ENCODE data around the gene GJE1. TPM values are rescaled to one million over a fixed set of nuclear protein-coding genes. Genes with fewer than 3 reads are reported as not detected.
"Not testable (repeated sequence)": the region's sequence is repeated elsewhere in the genome, so short reads cannot be mapped to it uniquely, and the experiment has no call there.

Gene GJE1
- total RNA-seq, 5 donors from 2014 or later (not counting 1 experiment from before 2014, with no cell fraction given) = not detected

- peak in 3 of 4 experiments; percentile 23 to 71 (median 50) for ATAC-seq (replicated peaks in 1 of 4)
- Histone ChIP-seq H3K36me3 (ENCODE audit: control insufficient read depth in 2 of 2, extremely low read depth in 1 of 2, insufficient read depth in 1 of 2, low read length in 1 of 2) (peaks cover 0 to 3% of the 10 kb centered on the region in 2 donors), H3K4me3 (ENCODE audit: control insufficient read depth in 1 of 2, extremely low read depth in 1 of 2, low read length in 1 of 2) (no peak overlapping the region), H3K9me3 (no peaks in the 10 kb centered on the region), H3K27me3 (replicated peaks in 1 of 2; ENCODE audit: control insufficient read depth in 2 of 2, extremely low read depth in 1 of 2, insufficient read depth in 2 of 2, low read length in 1 of 2) (no peaks in the 10 kb centered on the region), H3K4me1 (ENCODE audit: control insufficient read depth in 1 of 2, extremely low read depth in 1 of 2, insufficient read depth in 2 of 2, low read length in 2 of 2) (peaks cover 4 to 11% of the 10 kb centered on the region in 2 experiments), H3K27ac (ENCODE audit: low read length) (no peak overlapping the region)
- Mint-ChIP-seq H3K4me3 (peak overlapping the region in 2 of 3 donors; percentile 8 to 11), H3K4me1 (peaks cover 67 to 76% (median 69%) of the 10 kb centered on the region in 3 donors), H3K9me3 (no peaks in the 10 kb centered on the region), H3K27me3 (no peaks in the 10 kb centered on the region), H3K36me3 (peaks cover 3% of the 10 kb centered on the region), H3K27ac (peak overlapping the region in 1 of 2 donors; percentile 62)
- CTCF ChIA-PET = interaction anchor here (0.6 to 2.9 kb wide), 23 partner anchors 8 to 619 kb away, joined by 3 to 41 read pairs (median 5); partner anchors contain the start of genes NMBR (in 1 of the 2) and VTA1 (in 1 of the 2)
- peak in 1 of 35 experiments; percentile 44 for DNase-seq
- POLR2A ChIA-PET = no interaction called here
- WGBS (ENCODE audit: insufficient coverage) = no CpG with 5 or more reads among the region's 5 CpGs
Measured at GRCh38 chr6:142155895-142156757, 23.4 kb downstream of the GJE1 start.

DNA sequence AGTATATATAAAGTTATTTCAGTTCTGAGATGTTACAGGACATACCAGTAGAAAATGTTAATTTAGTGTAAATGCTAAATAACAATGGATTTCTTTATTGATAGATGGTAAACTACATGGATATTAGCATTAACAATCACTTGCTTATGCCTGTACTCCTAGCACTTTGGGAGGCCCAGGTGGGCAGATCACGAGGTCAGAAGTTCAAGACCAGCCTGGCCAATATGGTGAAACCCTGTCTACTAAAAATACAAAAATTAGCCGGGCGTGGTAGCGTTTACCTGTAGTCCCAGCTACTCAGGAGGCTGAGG, 24.0 kb downstream of the GJE1 start:
- CTCF ChIA-PET = interaction anchor here (0.6 to 2.9 kb wide), 19 partner anchors 8 to 1271 kb away, joined by 3 to 41 read pairs (median 6); partner anchors contain the start of genes NMBR (in 1 of the 2) and VTA1 (in 1 of the 2)
- DNase-seq; H3K27ac ChIP-seq (ENCODE audit: low read length); H3K9me3 ChIP-seq; H3K36me3 ChIP-seq (ENCODE audit: control insufficient read depth in 2 of 2, extremely low read depth in 1 of 2, insufficient read depth in 1 of 2, low read length in 1 of 2); H3K4me3 ChIP-seq (ENCODE audit: control insufficient read depth in 1 of 2, extremely low read depth in 1 of 2, low read length in 1 of 2); H3K27me3 Mint-ChIP-seq; H3K9me3 Mint-ChIP-seq; POLR2A ChIA-PET; H3K27me3 ChIP-seq (replicated peaks in 1 of 2; ENCODE audit: control insufficient read depth in 2 of 2, extremely low read depth in 1 of 2, insufficient read depth in 2 of 2, low read length in 1 of 2); H3K36me3 Mint-ChIP-seq: not testable (repeated sequence)
- peak in 1 of 4 experiments; percentile 14 for ATAC-seq (replicated peaks in 1 of 4)
- Mint-ChIP-seq H3K4me1 (peaks cover 64 to 74% (median 65%) of the 10 kb centered on the region in 3 donors), H3K4me3 (peak overlapping the region in 1 of 3 donors; percentile 8), H3K27ac (peak overlapping the region in 1 of 2 donors; percentile 62)
- WGBS (ENCODE audit: insufficient coverage) = no CpG with 5 or more reads among the region's 4 CpGs
- peaks cover 4 to 11% of the 10 kb centered on the region in 2 experiments for H3K4me1 ChIP-seq (ENCODE audit: control insufficient read depth in 1 of 2, extremely low read depth in 1 of 2, insufficient read depth in 2 of 2, low read length in 2 of 2)

- Mint-ChIP-seq H3K4me1 (peaks cover 47 to 58% (median 56%) of the 10 kb centered on the region in 3 donors), H3K27ac (no peak overlapping the region), H3K27me3 (no peaks in the 10 kb centered on the region), H3K9me3 (no peaks in the 10 kb centered on the region), H3K36me3 (peaks cover 15% of the 10 kb centered on the region), H3K4me3 (no peak overlapping the region)
- ChIA-PET POLR2A (no interaction called here), CTCF (no interaction called here)
- no peak for ATAC-seq (replicated peaks in 1 of 4)
- no peak for DNase-seq
- 100% methylated on average over 1 of the region's 1 CpG for WGBS (ENCODE audit: insufficient coverage)
- Histone ChIP-seq H3K27me3 (replicated peaks in 1 of 2; ENCODE audit: control insufficient read depth in 2 of 2, extremely low read depth in 1 of 2, insufficient read depth in 2 of 2, low read length in 1 of 2) (no peaks in the 10 kb centered on the region), H3K36me3 (ENCODE audit: control insufficient read depth in 2 of 2, extremely low read depth in 1 of 2, insufficient read depth in 1 of 2, low read length in 1 of 2) (peaks cover 3 to 15% of the 10 kb centered on the region in 2 donors), H3K9me3 (no peaks in the 10 kb centered on the region), H3K27ac (ENCODE audit: low read length) (no peak overlapping the region), H3K4me3 (ENCODE audit: control insufficient read depth in 1 of 2, extremely low read depth in 1 of 2, low read length in 1 of 2) (no peak overlapping the region), H3K4me1 (ENCODE audit: control insufficient read depth in 1 of 2, extremely low read depth in 1 of 2, insufficient read depth in 2 of 2, low read length in 2 of 2) (peaks cover 0 to 4% of the 10 kb centered on the region in 2 experiments)
Measured at GRCh38 chr6:142162780-142163179, 30.1 kb downstream of the GJE1 start.

DNA sequence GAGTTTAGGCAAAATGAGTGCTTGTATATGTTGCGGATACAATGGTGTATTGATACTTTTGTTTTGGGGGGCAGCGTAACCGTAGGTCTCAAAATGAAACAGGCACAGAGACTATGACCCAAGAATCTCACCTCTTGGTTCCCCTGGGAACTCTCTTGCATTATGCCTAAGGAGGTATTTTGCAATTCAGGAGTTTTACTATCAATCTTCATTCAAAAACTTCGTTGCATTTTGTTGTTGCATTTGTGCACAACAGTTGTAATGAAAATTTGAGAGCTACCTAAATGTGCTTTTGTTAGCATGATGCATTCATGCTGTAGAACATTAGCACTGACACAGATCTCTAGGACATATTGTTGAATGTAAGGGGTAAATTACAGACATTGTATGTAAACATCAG, 32.5 kb downstream of the GJE1 start:
- POLR2A ChIA-PET = interaction anchor here in 1 of 2 donors (0.8 kb wide), 2 partner anchors 14 to 32 kb away, joined by 3 read pairs; no protein-coding TSS in a partner anchor

GRCh38 chr6:142167071-142167470, 34.3 kb downstream of the GJE1 start:
- no CpG with 5 or more reads among the region's 3 CpGs for WGBS (ENCODE audit: insufficient coverage)
- DNase-seq = no peak
- H3K4me1 Mint-ChIP-seq = peaks cover 31 to 36% (median 34%) of the 10 kb centered on the region in 3 donors
- no peaks in the 10 kb centered on the region for H3K9me3 Mint-ChIP-seq
- H3K9me3 ChIP-seq = no peaks in the 10 kb centered on the region
- H3K27me3 ChIP-seq (replicated peaks in 1 of 2; ENCODE audit: control insufficient read depth in 2 of 2, extremely low read depth in 1 of 2, insufficient read depth in 2 of 2, low read length in 1 of 2) = no peaks in the 10 kb centered on the region
- peaks cover 3 to 39% of the 10 kb centered on the region in 2 donors for H3K36me3 ChIP-seq (ENCODE audit: control insufficient read depth in 2 of 2, extremely low read depth in 1 of 2, insufficient read depth in 1 of 2, low read length in 1 of 2)
- no peak overlapping the region for H3K27ac ChIP-seq (ENCODE audit: low read length)
- H3K36me3 Mint-ChIP-seq = peaks cover 25% of the 10 kb centered on the region
- ChIA-PET CTCF (interaction anchor here (0.6 kb wide), 2 partner anchors 10 to 29 kb away, joined by 3 to 4 read pairs; no protein-coding TSS in a partner anchor), POLR2A (no interaction called here)
- H3K4me3 Mint-ChIP-seq = no peak overlapping the region
- H3K4me3 ChIP-seq (ENCODE audit: control insufficient read depth in 1 of 2, extremely low read depth in 1 of 2, low read length in 1 of 2) = no peak overlapping the region
- no peak for ATAC-seq (replicated peaks in 1 of 4)
- no peak overlapping the region for H3K27ac Mint-ChIP-seq
- H3K4me1 ChIP-seq (ENCODE audit: control insufficient read depth in 1 of 2, extremely low read depth in 1 of 2, insufficient read depth in 2 of 2, low read length in 2 of 2) = no peaks in the 10 kb centered on the region
- no peaks in the 10 kb centered on the region for H3K27me3 Mint-ChIP-seq

More for the DNA sequence above, 32.5 kb downstream of the GJE1 start:
- no peaks in the 10 kb centered on the region for H3K9me3 Mint-ChIP-seq
- no peaks in the 10 kb centered on the region for H3K9me3 ChIP-seq
- no peak for DNase-seq
- WGBS (ENCODE audit: insufficient coverage) = no CpG with 5 or more reads among the region's 4 CpGs
- H3K27me3 ChIP-seq (replicated peaks in 1 of 2; ENCODE audit: control insufficient read depth in 2 of 2, extremely low read depth in 1 of 2, insufficient read depth in 2 of 2, low read length in 1 of 2) = no peaks in the 10 kb centered on the region
- no peak overlapping the region for H3K4me3 Mint-ChIP-seq
- H3K27me3 Mint-ChIP-seq = no peaks in the 10 kb centered on the region
- peaks cover 18% of the 10 kb centered on the region for H3K36me3 Mint-ChIP-seq
- CTCF ChIA-PET = interaction anchor here (0.6 to 1.8 kb wide), 4 partner anchors 9 to 102 kb away, joined by 3 to 6 read pairs (median 4); no protein-coding TSS in a partner anchor
- peaks cover 0 to 2% of the 10 kb centered on the region in 2 experiments for H3K4me1 ChIP-seq (ENCODE audit: control insufficient read depth in 1 of 2, extremely low read depth in 1 of 2, insufficient read depth in 2 of 2, low read length in 2 of 2)
- H3K4me1 Mint-ChIP-seq = peaks cover 40 to 46% (median 42%) of the 10 kb centered on the region in 3 donors
- H3K27ac Mint-ChIP-seq = no peak overlapping the region
- H3K36me3 ChIP-seq (ENCODE audit: control insufficient read depth in 2 of 2, extremely low read depth in 1 of 2, insufficient read depth in 1 of 2, low read length in 1 of 2) = peaks cover 3 to 25% of the 10 kb centered on the region in 2 donors
- H3K4me3 ChIP-seq (ENCODE audit: control insufficient read depth in 1 of 2, extremely low read depth in 1 of 2, low read length in 1 of 2) = no peak overlapping the region
- H3K27ac ChIP-seq (ENCODE audit: low read length) = no peak overlapping the region
- ATAC-seq (replicated peaks in 1 of 4) = no peak

DNA sequence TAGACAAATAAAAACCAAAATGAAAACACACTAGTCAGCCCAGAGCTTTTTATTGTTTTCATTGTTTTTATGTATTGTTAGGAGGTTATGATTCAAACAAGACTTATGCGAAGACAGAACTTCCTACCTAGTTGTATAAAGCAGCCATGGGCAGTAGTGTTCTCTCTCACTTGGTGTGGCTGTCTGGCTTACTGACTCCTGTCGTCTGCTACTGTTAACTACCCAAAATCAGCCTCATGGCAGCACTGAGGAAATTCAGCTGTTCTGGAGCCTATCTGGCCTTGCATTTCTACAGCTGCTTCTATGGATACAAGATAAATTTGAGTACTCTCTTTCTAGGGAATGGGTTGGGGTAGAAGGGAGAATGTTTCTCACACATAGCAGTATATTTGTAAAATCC, 34.8 kb downstream of the GJE1 start:
- Mint-ChIP-seq H3K27ac (no peak overlapping the region), H3K9me3 (no peaks in the 10 kb centered on the region), H3K27me3 (no peaks in the 10 kb centered on the region), H3K4me3 (no peak overlapping the region), H3K4me1 (peaks cover 27 to 32% (median 29%) of the 10 kb centered on the region in 3 donors), H3K36me3 (peaks cover 27% of the 10 kb centered on the region)
- ATAC-seq (replicated peaks in 1 of 4) (no peak), DNase-seq (no peak)
- ChIA-PET CTCF (interaction anchor here (0.6 kb wide), 2 partner anchors 10 to 28 kb away, joined by 3 to 4 read pairs; no protein-coding TSS in a partner anchor), POLR2A (no interaction called here)
- H3K4me3 ChIP-seq (ENCODE audit: control insufficient read depth in 1 of 2, extremely low read depth in 1 of 2, low read length in 1 of 2) = no peak overlapping the region
- H3K9me3 ChIP-seq = no peaks in the 10 kb centered on the region
- H3K4me1 ChIP-seq (ENCODE audit: control insufficient read depth in 1 of 2, extremely low read depth in 1 of 2, insufficient read depth in 2 of 2, low read length in 2 of 2) = no peaks in the 10 kb centered on the region
- H3K36me3 ChIP-seq (ENCODE audit: control insufficient read depth in 2 of 2, extremely low read depth in 1 of 2, insufficient read depth in 1 of 2, low read length in 1 of 2) = peaks cover 3 to 38% of the 10 kb centered on the region in 2 donors
- no peaks in the 10 kb centered on the region for H3K27me3 ChIP-seq (replicated peaks in 1 of 2; ENCODE audit: control insufficient read depth in 2 of 2, extremely low read depth in 1 of 2, insufficient read depth in 2 of 2, low read length in 1 of 2)
- no peak overlapping the region for H3K27ac ChIP-seq (ENCODE audit: low read length)
- WGBS (ENCODE audit: insufficient coverage) = no CpG with 5 or more reads among the region's 2 CpGs
